ENCODE data around the gene PTPRN2. TPM values are rescaled to one million over a fixed set of nuclear protein-coding genes. Genes with fewer than 3 reads are reported as not detected.
"Not testable (repeated sequence)": the region's sequence is repeated elsewhere in the genome, so short reads cannot be mapped to it uniquely, and the experiment has no call there.

The PTPRN2 gene
- total RNA-seq, 1 donor from 2014 or later, result 0.41 TPM

- no peak overlapping the region for H3K4me3 Mint-ChIP-seq
- intact Hi-C loops (cut with micrococcal nuclease), result loop anchor here (10.0 kb wide), 1 partner anchor 583 kb away; no protein-coding TSS in a partner anchor
- no peak overlapping the region for H3K27ac Mint-ChIP-seq
- DNase-seq (ENCODE audit: low spot score), result no peak
- H3K9me3 Mint-ChIP-seq, result no peaks in the 10 kb centered on the region
- H3K36me3 Mint-ChIP-seq (ENCODE audit: low read depth), result no peaks in the 10 kb centered on the region
- no peaks in the 10 kb centered on the region for H3K27me3 Mint-ChIP-seq (ENCODE audit: insufficient read depth)
- H3K4me1 Mint-ChIP-seq (ENCODE audit: low read depth), result no peaks in the 10 kb centered on the region
Measured at GRCh38 chr7:158392251-158392650, 195.4 kb downstream of the PTPRN2 start.

GRCh38 chr7:158391541-158391940, 196.1 kb downstream of the PTPRN2 start:
- H3K27me3 Mint-ChIP-seq (ENCODE audit: insufficient read depth), result no peaks in the 10 kb centered on the region
- H3K4me1 Mint-ChIP-seq (ENCODE audit: low read depth), result no peaks in the 10 kb centered on the region
- no peaks in the 10 kb centered on the region for H3K36me3 Mint-ChIP-seq (ENCODE audit: low read depth)
- no peak overlapping the region for H3K4me3 Mint-ChIP-seq
- H3K27ac Mint-ChIP-seq, result no peak overlapping the region
- intact Hi-C loops (cut with micrococcal nuclease), result loop anchor here (10.0 kb wide), 1 partner anchor 583 kb away; no protein-coding TSS in a partner anchor
- no peaks in the 10 kb centered on the region for H3K9me3 Mint-ChIP-seq
- no peak for DNase-seq (ENCODE audit: low spot score)

GRCh38 chr7:158391141-158391540, 196.5 kb downstream of the PTPRN2 start:
- H3K27ac Mint-ChIP-seq, result no peak overlapping the region
- H3K4me1 Mint-ChIP-seq (ENCODE audit: low read depth), result no peaks in the 10 kb centered on the region
- intact Hi-C loops (cut with micrococcal nuclease), result loop anchor here (10.0 kb wide), 1 partner anchor 584 kb away; no protein-coding TSS in a partner anchor
- DNase-seq (ENCODE audit: low spot score), result no peak
- no peaks in the 10 kb centered on the region for H3K9me3 Mint-ChIP-seq
- H3K4me3 Mint-ChIP-seq, result no peak overlapping the region
- no peaks in the 10 kb centered on the region for H3K36me3 Mint-ChIP-seq (ENCODE audit: low read depth)
- no peaks in the 10 kb centered on the region for H3K27me3 Mint-ChIP-seq (ENCODE audit: insufficient read depth)

GRCh38 chr7:158390460-158390859, 197.2 kb downstream of the PTPRN2 start:
- H3K36me3 Mint-ChIP-seq (ENCODE audit: low read depth), result no peaks in the 10 kb centered on the region
- intact Hi-C loops (cut with micrococcal nuclease), result loop anchor here (10.0 kb wide), 1 partner anchor 584 kb away; no protein-coding TSS in a partner anchor

GRCh38 chr7:158389514-158390425, 197.9 kb downstream of the PTPRN2 start:
- intact Hi-C loops (cut with micrococcal nuclease), result loop anchor here (10.0 kb wide), 1 partner anchor 585 kb away; no protein-coding TSS in a partner anchor
- Mint-ChIP-seq H3K9me3 (no peaks in the 10 kb centered on the region), H3K4me1 (ENCODE audit: low read depth) (no peaks in the 10 kb centered on the region), H3K27ac (no peak overlapping the region), H3K36me3 (ENCODE audit: low read depth) (no peaks in the 10 kb centered on the region), H3K4me3 (no peak overlapping the region), H3K27me3 (ENCODE audit: insufficient read depth) (no peaks in the 10 kb centered on the region)
- DNase-seq (ENCODE audit: low spot score), result no peak

More at GRCh38 chr7:158390460-158390859, 197.2 kb downstream of the PTPRN2 start:
- no peak for DNase-seq (ENCODE audit: low spot score)
- Mint-ChIP-seq H3K4me1 (ENCODE audit: low read depth) (no peaks in the 10 kb centered on the region), H3K4me3 (no peak overlapping the region), H3K27ac (no peak overlapping the region), H3K9me3 (no peaks in the 10 kb centered on the region), H3K27me3 (ENCODE audit: insufficient read depth) (no peaks in the 10 kb centered on the region)

- intact Hi-C loops (cut with micrococcal nuclease), result no loop called here
- H3K27ac Mint-ChIP-seq, result no peak overlapping the region
- no peak overlapping the region for H3K4me3 Mint-ChIP-seq
- DNase-seq (ENCODE audit: low spot score), result no peak
- no peaks in the 10 kb centered on the region for H3K9me3 Mint-ChIP-seq
- H3K27me3 Mint-ChIP-seq (ENCODE audit: insufficient read depth), result no peaks in the 10 kb centered on the region
- H3K36me3 Mint-ChIP-seq (ENCODE audit: low read depth), result no peaks in the 10 kb centered on the region
- H3K4me1 Mint-ChIP-seq (ENCODE audit: low read depth), result no peaks in the 10 kb centered on the region
Measured at GRCh38 chr7:158388928-158389327, 198.7 kb downstream of the PTPRN2 start.

- DNase-seq (ENCODE audit: low spot score), result no peak
- Mint-ChIP-seq H3K9me3 (no peaks in the 10 kb centered on the region), H3K27me3 (ENCODE audit: insufficient read depth) (no peaks in the 10 kb centered on the region), H3K4me1 (ENCODE audit: low read depth) (no peaks in the 10 kb centered on the region), H3K27ac (no peak overlapping the region), H3K4me3 (no peak overlapping the region), H3K36me3 (ENCODE audit: low read depth) (no peaks in the 10 kb centered on the region)
- intact Hi-C loops (cut with micrococcal nuclease), result no loop called here
Measured at GRCh38 chr7:158388072-158388471, 199.6 kb downstream of the PTPRN2 start.

GRCh38 chr7:158387546-158387891, 200.1 kb downstream of the PTPRN2 start:
- Mint-ChIP-seq H3K4me3 (no peak overlapping the region), H3K36me3 (ENCODE audit: low read depth) (no peaks in the 10 kb centered on the region), H3K27me3 (ENCODE audit: insufficient read depth) (no peaks in the 10 kb centered on the region), H3K27ac (no peak overlapping the region), H3K9me3 (no peaks in the 10 kb centered on the region), H3K4me1 (ENCODE audit: low read depth) (no peaks in the 10 kb centered on the region)
- DNase-seq (ENCODE audit: low spot score), result no peak
- intact Hi-C loops (cut with micrococcal nuclease), result no loop called here

GRCh38 chr7:158386866-158387545, 200.6 kb downstream of the PTPRN2 start:
- no peak for DNase-seq (ENCODE audit: low spot score)
- H3K4me3 Mint-ChIP-seq, result no peak overlapping the region
- H3K27me3 Mint-ChIP-seq (ENCODE audit: insufficient read depth), result no peaks in the 10 kb centered on the region
- intact Hi-C loops (cut with micrococcal nuclease), result no loop called here
- H3K4me1 Mint-ChIP-seq (ENCODE audit: low read depth), result no peaks in the 10 kb centered on the region
- peaks cover 5% of the 10 kb centered on the region for H3K9me3 Mint-ChIP-seq
- H3K27ac Mint-ChIP-seq, result no peak overlapping the region
- no peaks in the 10 kb centered on the region for H3K36me3 Mint-ChIP-seq (ENCODE audit: low read depth)

- no peak overlapping the region for H3K27ac Mint-ChIP-seq
- intact Hi-C loops (cut with micrococcal nuclease), result no loop called here
Measured at GRCh38 chr7:158386355-158386618, 201.3 kb downstream of the PTPRN2 start.

GRCh38 chr7:158385496-158386354, 201.9 kb downstream of the PTPRN2 start:
- H3K4me3 Mint-ChIP-seq; H3K27ac Mint-ChIP-seq; H3K4me1 Mint-ChIP-seq (ENCODE audit: low read depth); DNase-seq (ENCODE audit: low spot score); H3K27me3 Mint-ChIP-seq (ENCODE audit: insufficient read depth); intact Hi-C loops (cut with micrococcal nuclease); H3K36me3 Mint-ChIP-seq (ENCODE audit: low read depth): not testable (repeated sequence)
- peaks cover 16% of the 10 kb centered on the region for H3K9me3 Mint-ChIP-seq

More at GRCh38 chr7:158386355-158386618, 201.3 kb downstream of the PTPRN2 start:
- Mint-ChIP-seq H3K4me1 (ENCODE audit: low read depth) (no peaks in the 10 kb centered on the region), H3K9me3 (peaks cover 11% of the 10 kb centered on the region), H3K27me3 (ENCODE audit: insufficient read depth) (no peaks in the 10 kb centered on the region), H3K4me3 (no peak overlapping the region), H3K36me3 (ENCODE audit: low read depth) (no peaks in the 10 kb centered on the region)
- DNase-seq (ENCODE audit: low spot score), result no peak

- Mint-ChIP-seq H3K4me1 (ENCODE audit: low read depth) (no peaks in the 10 kb centered on the region), H3K27me3 (ENCODE audit: insufficient read depth) (no peaks in the 10 kb centered on the region), H3K9me3 (peaks cover 24% of the 10 kb centered on the region), H3K36me3 (ENCODE audit: low read depth) (no peaks in the 10 kb centered on the region), H3K27ac (no peak overlapping the region), H3K4me3 (no peak overlapping the region)
- intact Hi-C loops (cut with micrococcal nuclease), result no loop called here
- DNase-seq (ENCODE audit: low spot score), result no peak
Measured at GRCh38 chr7:158384746-158385145, 202.9 kb downstream of the PTPRN2 start.

Data from activated T-helper 1 cell treated with anti-CD3 and anti-CD28 coated beads, Interleukin-12 subunit alpha, Interleukin-12 subunit beta, Interleukin-2, Interleukin-4 antibody, amounts not matched to agents 30 ng/mL and 10 ng/mL and 1 ng/mL, durations not matched to agents 14 hours and 24 hours and 36 hours (primary cell).